ENCODE results near the gene LRRC3. TPM values are rescaled to one million over a fixed set of nuclear protein-coding genes. Genes with fewer than 3 reads are reported as not detected.

Gene LRRC3
- total RNA-seq, 3 donors from 2014 or later (not counting 1 experiment from before 2014, with no cell fraction given), result 0.36 to 0.50 (median 0.38) TPM

GRCh38 chr21:44423941-44424607 is 31.2 kb upstream of the LRRC3 start:
- DNase-seq, result no peak
- 87% methylated on average over 17 of the region's 17 CpGs for WGBS (ENCODE audit: insufficient coverage)
- Mint-ChIP-seq H3K4me3 (no peak overlapping the region), H3K27me3 (ENCODE audit: low read depth in 2 of 2) (no peaks in the 10 kb centered on the region), H3K36me3 (no peaks in the 10 kb centered on the region), H3K27ac (no peak overlapping the region), H3K9me3 (peaks cover 5 to 6% of the 10 kb centered on the region in 2 donors), H3K4me1 (peaks cover 4 to 22% of the 10 kb centered on the region in 2 donors)
- H3K27ac ChIP-seq (ENCODE audit: low read length), result no peak overlapping the region
- TF ChIP-seq, protein P1, sequence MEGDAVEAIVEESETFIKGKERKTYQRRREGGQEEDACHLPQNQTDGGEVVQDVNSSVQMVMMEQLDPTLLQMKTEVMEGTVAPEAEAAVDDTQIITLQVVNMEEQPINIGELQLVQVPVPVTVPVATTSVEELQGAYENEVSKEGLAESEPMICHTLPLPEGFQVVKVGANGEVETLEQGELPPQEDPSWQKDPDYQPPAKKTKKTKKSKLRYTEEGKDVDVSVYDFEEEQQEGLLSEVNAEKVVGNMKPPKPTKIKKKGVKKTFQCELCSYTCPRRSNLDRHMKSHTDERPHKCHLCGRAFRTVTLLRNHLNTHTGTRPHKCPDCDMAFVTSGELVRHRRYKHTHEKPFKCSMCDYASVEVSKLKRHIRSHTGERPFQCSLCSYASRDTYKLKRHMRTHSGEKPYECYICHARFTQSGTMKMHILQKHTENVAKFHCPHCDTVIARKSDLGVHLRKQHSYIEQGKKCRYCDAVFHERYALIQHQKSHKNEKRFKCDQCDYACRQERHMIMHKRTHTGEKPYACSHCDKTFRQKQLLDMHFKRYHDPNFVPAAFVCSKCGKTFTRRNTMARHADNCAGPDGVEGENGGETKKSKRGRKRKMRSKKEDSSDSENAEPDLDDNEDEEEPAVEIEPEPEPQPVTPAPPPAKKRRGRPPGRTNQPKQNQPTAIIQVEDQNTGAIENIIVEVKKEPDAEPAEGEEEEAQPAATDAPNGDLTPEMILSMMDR (IDR thresholded peaks at IDR 0.05), result no peak
- no peaks in the 10 kb centered on the region for H3K27me3 ChIP-seq (ENCODE audit: control insufficient read depth, insufficient read depth, low read length)
- H3K4me3 ChIP-seq (ENCODE audit: low read length), result no peak overlapping the region
- peaks cover 7% of the 10 kb centered on the region for H3K9me3 ChIP-seq (ENCODE audit: control insufficient read depth, insufficient read depth, low read length)
- intact Hi-C loops (cut with micrococcal nuclease), result no loop called here
- no peak for ATAC-seq
- H3K36me3 ChIP-seq (ENCODE audit: control insufficient read depth, insufficient read depth, low read length), result peaks cover 6% of the 10 kb centered on the region
- no peaks in the 10 kb centered on the region for H3K4me1 ChIP-seq (ENCODE audit: control insufficient read depth, insufficient read depth, low read length)

- Mint-ChIP-seq H3K27me3 (ENCODE audit: low read depth in 2 of 2) (no peaks in the 10 kb centered on the region), H3K36me3 (peaks cover 2% of the 10 kb centered on the region), H3K4me3 (no peak overlapping the region), H3K4me1 (peaks cover 0 to 15% of the 10 kb centered on the region in 2 donors), H3K9me3 (peaks cover 2% of the 10 kb centered on the region in 2 donors), H3K27ac (no peak overlapping the region)
- Histone ChIP-seq H3K27ac (ENCODE audit: low read length) (no peak overlapping the region), H3K4me3 (ENCODE audit: low read length) (no peak overlapping the region), H3K27me3 (ENCODE audit: control insufficient read depth, insufficient read depth, low read length) (no peaks in the 10 kb centered on the region), H3K9me3 (ENCODE audit: control insufficient read depth, insufficient read depth, low read length) (peaks cover 7% of the 10 kb centered on the region), H3K4me1 (ENCODE audit: control insufficient read depth, insufficient read depth, low read length) (no peaks in the 10 kb centered on the region), H3K36me3 (ENCODE audit: control insufficient read depth, insufficient read depth, low read length) (peaks cover 6% of the 10 kb centered on the region)
- no peak for DNase-seq
- WGBS (ENCODE audit: insufficient coverage), result 89% methylated on average over 30 of the region's 30 CpGs
- intact Hi-C loops (cut with micrococcal nuclease), result no loop called here
- TF ChIP-seq, protein P1 (IDR thresholded peaks at IDR 0.05), result no peak
- no peak for ATAC-seq
Measured at GRCh38 chr21:44424608-44425306, 30.6 kb upstream of the LRRC3 start.

DNA sequence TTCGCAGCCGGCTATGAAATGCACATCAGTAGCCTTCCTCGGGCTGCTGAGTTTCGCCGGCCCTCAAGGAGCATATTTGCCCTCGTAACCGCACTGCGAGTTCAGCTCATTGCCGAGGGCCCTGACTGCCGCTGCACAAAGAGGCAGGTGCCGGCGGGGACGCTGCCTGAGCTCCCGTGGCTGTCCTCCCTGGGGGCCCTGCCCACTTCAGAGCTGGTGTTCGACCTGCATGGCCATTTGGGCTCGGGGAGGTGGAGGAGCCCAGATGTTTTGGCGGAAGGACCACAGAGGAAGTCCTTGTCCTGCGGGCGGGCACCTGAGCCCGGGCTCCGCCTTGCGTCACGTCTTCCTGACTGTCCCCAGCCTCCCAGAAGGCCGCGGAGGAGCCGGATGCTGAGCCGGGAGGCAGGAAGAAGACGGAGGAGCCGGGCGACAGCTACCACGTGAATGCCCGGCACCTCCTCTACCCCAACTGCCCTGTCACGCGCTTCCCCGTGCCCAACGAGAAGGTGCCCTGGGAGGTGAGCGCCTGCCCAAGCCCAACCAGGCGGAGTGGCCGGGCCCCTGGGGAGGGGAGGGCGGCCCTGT is 29.9 kb upstream of the LRRC3 start:
- TF ChIP-seq, protein P1 (IDR thresholded peaks at IDR 0.05), result no peak
- 89% methylated on average over 40 of the region's 40 CpGs for whole genome bisulfite sequencing (ENCODE audit: insufficient coverage)
- no peaks in the 10 kb centered on the region for H3K27me3 ChIP-seq (ENCODE audit: control insufficient read depth, insufficient read depth, low read length)
- H3K27ac ChIP-seq (ENCODE audit: low read length), result no peak overlapping the region
- peaks cover 7% of the 10 kb centered on the region for H3K9me3 ChIP-seq (ENCODE audit: control insufficient read depth, insufficient read depth, low read length)
- Mint-ChIP-seq H3K4me1 (peaks cover 0 to 9% of the 10 kb centered on the region in 2 donors), H3K27ac (no peak overlapping the region), H3K27me3 (ENCODE audit: low read depth in 2 of 2) (no peaks in the 10 kb centered on the region), H3K36me3 (peaks cover 8% of the 10 kb centered on the region), H3K9me3 (peaks cover 0 to 7% of the 10 kb centered on the region in 2 donors), H3K4me3 (no peak overlapping the region)
- no peak overlapping the region for H3K4me3 ChIP-seq (ENCODE audit: low read length)
- peaks cover 6% of the 10 kb centered on the region for H3K36me3 ChIP-seq (ENCODE audit: control insufficient read depth, insufficient read depth, low read length)
- DNase-seq (no peak), ATAC-seq (no peak)
- no peaks in the 10 kb centered on the region for H3K4me1 ChIP-seq (ENCODE audit: control insufficient read depth, insufficient read depth, low read length)
- intact Hi-C loops (cut with micrococcal nuclease), result no loop called here

All from natural killer cell (primary cell).